ENCODE data around the gene ZNF316.

The ZNF316 gene

GRCh38 chr7:6636741-6637543 is at the start of gene ZNF316:
ZNF316 (plus strand) TSS chr7:6637318; CDS start chr7:6642410, 5,092 bp downstream.
- TF ChIP-seq JUND (IDR thresholded peaks at IDR 0.05; ENCODE audit: low read depth), result no peak
- peak; percentile 82 to 97 for DNase-seq (ENCODE audit: low read depth in 1 of 2, low spot score in 1 of 2)
- in situ Hi-C loops (cut with HindIII; ENCODE audit: low pct_unique_long_range_greater_than_20kb, low sequenced_read_pairs), result no loop called here

GRCh38 chr7:6588566-6588965 is 48.6 kb upstream of the ZNF316 start:
- no peak for DNase-seq (ENCODE audit: low read depth in 1 of 2, low spot score in 1 of 2)
- in situ Hi-C loops (cut with HindIII; ENCODE audit: low pct_unique_long_range_greater_than_20kb, low sequenced_read_pairs), result no loop called here
- TF ChIP-seq JUND (IDR thresholded peaks at IDR 0.05; ENCODE audit: low read depth), result no peak

- no peak for DNase-seq (ENCODE audit: low read depth in 1 of 2, low spot score in 1 of 2)
- no peak for TF ChIP-seq JUND (IDR thresholded peaks at IDR 0.05; ENCODE audit: low read depth)
- in situ Hi-C loops (cut with HindIII; ENCODE audit: low pct_unique_long_range_greater_than_20kb, low sequenced_read_pairs), result no loop called here
Measured at GRCh38 chr7:6589151-6589828, 47.8 kb upstream of the ZNF316 start.

GRCh38 chr7:6589829-6590644 is 47.1 kb upstream of the ZNF316 start, which contains the start of gene INTS15:
INTS15 (plus strand) TSS chr7:6590021; CDS start chr7:6590284, 263 bp downstream.
- TF ChIP-seq JUND (IDR thresholded peaks at IDR 0.05; ENCODE audit: low read depth), result no peak
- in situ Hi-C loops (cut with HindIII; ENCODE audit: low pct_unique_long_range_greater_than_20kb, low sequenced_read_pairs), result no loop called here
- peak; percentile 85 to 90 for DNase-seq (ENCODE audit: low read depth in 1 of 2, low spot score in 1 of 2)

- in situ Hi-C loops (cut with HindIII; ENCODE audit: low pct_unique_long_range_greater_than_20kb, low sequenced_read_pairs), result no loop called here
- peak in 1 of 2 experiments; percentile 68 for DNase-seq (ENCODE audit: low read depth in 1 of 2, low spot score in 1 of 2)
- TF ChIP-seq JUND (IDR thresholded peaks at IDR 0.05; ENCODE audit: low read depth), result no peak
Measured at GRCh38 chr7:6590645-6591110, 46.4 kb upstream of the ZNF316 start.

- in situ Hi-C loops (cut with HindIII; ENCODE audit: low pct_unique_long_range_greater_than_20kb, low sequenced_read_pairs), result no loop called here
- DNase-seq (ENCODE audit: low read depth in 1 of 2, low spot score in 1 of 2), result no peak
- no peak for TF ChIP-seq JUND (IDR thresholded peaks at IDR 0.05; ENCODE audit: low read depth)
Measured at GRCh38 chr7:6600093-6600492, 37.0 kb upstream of the ZNF316 start.

- no peak for DNase-seq (ENCODE audit: low read depth in 1 of 2, low spot score in 1 of 2)
- in situ Hi-C loops (cut with HindIII; ENCODE audit: low pct_unique_long_range_greater_than_20kb, low sequenced_read_pairs), result no loop called here
- no peak for TF ChIP-seq JUND (IDR thresholded peaks at IDR 0.05; ENCODE audit: low read depth)
Measured at GRCh38 chr7:6604458-6604857, 32.7 kb upstream of the ZNF316 start.

GRCh38 chr7:6606866-6607583 is 30.1 kb upstream of the ZNF316 start:
- in situ Hi-C loops (cut with HindIII; ENCODE audit: low pct_unique_long_range_greater_than_20kb, low sequenced_read_pairs), result no loop called here
- no peak for TF ChIP-seq JUND (IDR thresholded peaks at IDR 0.05; ENCODE audit: low read depth)
- no peak for DNase-seq (ENCODE audit: low read depth in 1 of 2, low spot score in 1 of 2)

- no peak for DNase-seq (ENCODE audit: low read depth in 1 of 2, low spot score in 1 of 2)
- in situ Hi-C loops (cut with HindIII; ENCODE audit: low pct_unique_long_range_greater_than_20kb, low sequenced_read_pairs), result no loop called here
- TF ChIP-seq JUND (IDR thresholded peaks at IDR 0.05; ENCODE audit: low read depth), result no peak
Measured at GRCh38 chr7:6607651-6608051, 29.5 kb upstream of the ZNF316 start.

- in situ Hi-C loops (cut with HindIII; ENCODE audit: low pct_unique_long_range_greater_than_20kb, low sequenced_read_pairs), result no loop called here
- TF ChIP-seq JUND (IDR thresholded peaks at IDR 0.05; ENCODE audit: low read depth), result no peak
Measured at GRCh38 chr7:6608081-6608480, 29.0 kb upstream of the ZNF316 start.

GRCh38 chr7:6608794-6609193 is 28.3 kb upstream of the ZNF316 start:
- TF ChIP-seq JUND (IDR thresholded peaks at IDR 0.05; ENCODE audit: low read depth), result no peak
- in situ Hi-C loops (cut with HindIII; ENCODE audit: low pct_unique_long_range_greater_than_20kb, low sequenced_read_pairs), result no loop called here

More at GRCh38 chr7:6608081-6608480, 29.0 kb upstream of the ZNF316 start:
- DNase-seq (ENCODE audit: low read depth in 1 of 2, low spot score in 1 of 2), result no peak

GRCh38 chr7:6612819-6613218 is 24.3 kb upstream of the ZNF316 start:
- TF ChIP-seq JUND (IDR thresholded peaks at IDR 0.05; ENCODE audit: low read depth), result no peak
- no peak for DNase-seq (ENCODE audit: low read depth in 1 of 2, low spot score in 1 of 2)
- in situ Hi-C loops (cut with HindIII; ENCODE audit: low pct_unique_long_range_greater_than_20kb, low sequenced_read_pairs), result no loop called here

More at GRCh38 chr7:6608794-6609193, 28.3 kb upstream of the ZNF316 start:
- no peak for DNase-seq (ENCODE audit: low read depth in 1 of 2, low spot score in 1 of 2)

Measured in T47D (cell line).